ENCODE data around the gene CAMTA1.

CAMTA1 gene

GRCh38 chr1:6969762-6970161, 184.5 kb downstream of the CAMTA1 start:
- Histone ChIP-seq H3K27ac (no peak overlapping the region), H3K4me1 (peaks cover 24 to 92% (median 65%) of the 10 kb centered on the region in 10 experiments), H3K4me2 (peak overlapping the region in 9 of 11 experiments; percentile 83 to 98 (median 88); a peak in 19 of 22 replicates), H3K4me3 (no peak overlapping the region), H4K20me1 (0 out of 22 replicates have a peak, but pooled peaks cover 0 to 9% (median 0%) of the 10 kb centered on the region in 11 experiments), H3K27me3 (peaks cover 0 to 18% (median 0%) of the 10 kb centered on the region in 11 experiments; a peak in 3 of 22 replicates), H3K9ac (no peak overlapping the region), H3K36me3 (no peaks in the 10 kb centered on the region), H3K9me3 (replicated peaks in 1 of 11) (0 out of 22 replicates have a peak, but pooled peaks cover 0 to 4% (median 0%) of the 10 kb centered on the region in 11 experiments)
- TF ChIP-seq Cebpa-rat (IDR thresholded peaks at IDR 0.05), result no peak

DNA sequence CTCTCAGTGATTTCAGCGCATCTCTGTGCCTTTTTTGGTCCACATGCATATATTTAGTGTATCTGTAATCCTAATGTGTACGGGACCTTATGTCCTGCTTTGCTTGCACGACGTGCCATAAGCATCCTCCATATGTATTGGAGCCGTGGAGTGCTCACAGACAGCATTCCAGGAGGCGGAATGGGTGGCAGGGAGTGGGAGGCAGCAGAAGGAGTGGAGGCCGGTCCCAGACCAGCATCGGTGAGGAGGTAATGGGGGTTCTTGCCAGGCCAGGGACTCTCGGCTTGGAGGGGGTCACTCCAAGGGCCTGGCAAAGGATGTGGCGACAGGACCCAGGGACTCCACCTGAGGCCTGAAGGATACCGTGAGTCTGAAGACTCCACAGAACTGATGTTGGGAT, 185.0 kb downstream of the CAMTA1 start:
- 0 out of 22 replicates have a peak, but pooled peaks cover 0 to 4% (median 0%) of the 10 kb centered on the region in 11 experiments for H3K9me3 ChIP-seq (replicated peaks in 1 of 11)
- H3K4me3 ChIP-seq, result no peak overlapping the region
- H3K4me1 ChIP-seq, result peaks cover 24 to 87% (median 60%) of the 10 kb centered on the region in 10 experiments
- peaks cover 0 to 15% (median 0%) of the 10 kb centered on the region in 11 experiments; a peak in 3 of 22 replicates for H3K27me3 ChIP-seq
- H3K4me2 ChIP-seq, result peak overlapping the region in 6 of 11 experiments; percentile 6 to 97 (median 62); a peak in 10 of 22 replicates
- H4K20me1 ChIP-seq, result 0 out of 22 replicates have a peak, but pooled peaks cover 0 to 9% (median 0%) of the 10 kb centered on the region in 11 experiments
- no peak for TF ChIP-seq Cebpa-rat (IDR thresholded peaks at IDR 0.05)
- no peak overlapping the region for H3K9ac ChIP-seq
- H3K27ac ChIP-seq, result no peak overlapping the region
- H3K36me3 ChIP-seq, result no peaks in the 10 kb centered on the region

DNA sequence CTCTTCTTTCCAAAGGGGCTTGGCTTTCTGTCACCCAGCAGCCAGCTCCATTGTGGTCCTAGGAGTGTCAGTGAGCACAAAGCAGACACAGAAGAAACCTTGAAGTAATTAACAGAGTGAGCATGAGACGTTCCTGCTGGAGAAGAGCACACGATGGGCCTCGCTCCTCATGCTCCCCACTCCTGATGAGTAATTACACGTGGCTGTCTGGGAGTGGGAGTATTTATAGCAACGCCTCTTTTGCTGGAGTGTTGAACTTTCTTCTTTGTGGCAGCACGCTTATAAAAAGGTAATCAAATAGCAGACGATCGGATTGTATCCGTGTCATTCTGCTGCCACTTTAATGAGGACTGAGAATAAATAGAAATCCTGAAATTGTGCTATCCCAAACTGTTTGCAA, 185.8 kb downstream of the CAMTA1 start:
- Histone ChIP-seq H3K4me3 (no peak overlapping the region), H3K27ac (no peak overlapping the region), H3K9me3 (replicated peaks in 1 of 11) (peaks cover 0 to 4% (median 2%) of the 10 kb centered on the region in 11 experiments; a peak in 14 of 22 replicates), H3K36me3 (no peaks in the 10 kb centered on the region), H3K4me1 (peaks cover 24 to 79% (median 52%) of the 10 kb centered on the region in 10 experiments), H3K27me3 (peaks cover 0 to 14% (median 0%) of the 10 kb centered on the region in 11 experiments; a peak in 2 of 22 replicates), H3K9ac (no peak overlapping the region), H3K4me2 (peak overlapping the region in 5 of 11 experiments; percentile 23 to 97 (median 87); a peak in 6 of 22 replicates), H4K20me1 (0 out of 22 replicates have a peak, but pooled peaks cover 0 to 9% (median 0%) of the 10 kb centered on the region in 11 experiments)
- no peak for TF ChIP-seq Cebpa-rat (IDR thresholded peaks at IDR 0.05)

DNA sequence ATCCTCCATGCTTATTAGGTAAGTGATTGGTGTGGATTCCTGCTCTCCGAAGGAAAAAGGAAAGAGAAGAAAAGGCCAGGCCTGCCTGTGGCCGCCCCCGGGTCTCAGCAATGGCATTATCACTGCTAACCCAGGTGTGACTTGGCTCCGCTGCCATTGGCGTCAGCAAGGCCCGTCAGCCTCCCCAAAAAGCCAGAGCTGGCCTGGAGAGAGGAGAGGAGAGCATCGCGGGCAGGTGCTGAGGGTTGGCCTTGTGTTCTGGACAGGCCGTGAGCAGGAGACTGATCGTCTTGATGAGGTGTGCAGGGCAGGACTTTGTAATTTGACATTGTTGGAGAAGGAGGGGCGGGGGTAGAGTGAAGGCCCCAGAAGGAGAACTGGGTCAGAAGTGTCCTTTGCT, 186.4 kb downstream of the CAMTA1 start:
- H3K9ac ChIP-seq, result no peak overlapping the region
- 0 out of 22 replicates have a peak, but pooled peaks cover 0 to 9% (median 0%) of the 10 kb centered on the region in 11 experiments for H4K20me1 ChIP-seq
- peak overlapping the region in 4 of 11 experiments; percentile 37 to 87 (median 52); a peak in 5 of 22 replicates for H3K4me2 ChIP-seq
- H3K9me3 ChIP-seq (replicated peaks in 1 of 11), result peaks cover 6 to 11% (median 9%) of the 10 kb centered on the region in 11 experiments; a peak in 18 of 22 replicates
- peaks cover 0 to 14% (median 0%) of the 10 kb centered on the region in 11 experiments; a peak in 2 of 22 replicates for H3K27me3 ChIP-seq
- no peaks in the 10 kb centered on the region for H3K36me3 ChIP-seq
- H3K4me1 ChIP-seq, result peaks cover 24 to 73% (median 50%) of the 10 kb centered on the region in 10 experiments
- no peak overlapping the region for H3K27ac ChIP-seq
- TF ChIP-seq Cebpa-rat (IDR thresholded peaks at IDR 0.05), result no peak
- H3K4me3 ChIP-seq, result no peak overlapping the region

GRCh38 chr1:6972399-6972798, 187.1 kb downstream of the CAMTA1 start:
- TF ChIP-seq Cebpa-rat (IDR thresholded peaks at IDR 0.05), result no peak
- peaks cover 0 to 14% (median 0%) of the 10 kb centered on the region in 11 experiments; a peak in 2 of 22 replicates for H3K27me3 ChIP-seq
- no peak overlapping the region for H3K27ac ChIP-seq
- H3K36me3 ChIP-seq, result no peaks in the 10 kb centered on the region
- no peak overlapping the region for H3K4me3 ChIP-seq
- H3K9me3 ChIP-seq (replicated peaks in 1 of 11), result peaks cover 10 to 18% (median 15%) of the 10 kb centered on the region in 11 experiments; a peak in 19 of 22 replicates
- H3K9ac ChIP-seq, result no peak overlapping the region
- peaks cover 20 to 66% (median 43%) of the 10 kb centered on the region in 10 experiments for H3K4me1 ChIP-seq
- 0 out of 22 replicates have a peak, but pooled peaks cover 0 to 9% (median 0%) of the 10 kb centered on the region in 11 experiments for H4K20me1 ChIP-seq
- peak overlapping the region in 7 of 11 experiments; percentile 4 to 87 (median 37); a peak in 8 of 22 replicates for H3K4me2 ChIP-seq

- H3K27ac ChIP-seq, result no peak overlapping the region
- H3K36me3 ChIP-seq, result no peaks in the 10 kb centered on the region
- 0 out of 22 replicates have a peak, but pooled peaks cover 0 to 5% (median 0%) of the 10 kb centered on the region in 11 experiments for H4K20me1 ChIP-seq
- H3K9me3 ChIP-seq (replicated peaks in 1 of 11), result peaks cover 14 to 33% (median 25%) of the 10 kb centered on the region in 11 experiments; a peak in 19 of 22 replicates
- H3K4me3 ChIP-seq, result no peak overlapping the region
- H3K4me1 ChIP-seq, result peaks cover 0 to 35% (median 13%) of the 10 kb centered on the region in 10 experiments; a peak in 11 of 20 replicates
- H3K4me2 ChIP-seq, result no peak overlapping the region
- H3K27me3 ChIP-seq, result no peaks in the 10 kb centered on the region
- no peak overlapping the region for H3K9ac ChIP-seq
- TF ChIP-seq Cebpa-rat (IDR thresholded peaks at IDR 0.05), result no peak
These were observed 190.2 kb downstream of the CAMTA1 start for GRCh38 chr1:6975331-6976043.

GRCh38 chr1:6976044-6976375, 190.8 kb downstream of the CAMTA1 start:
- peaks cover 0 to 30% (median 11%) of the 10 kb centered on the region in 10 experiments; a peak in 11 of 20 replicates for H3K4me1 ChIP-seq
- no peaks in the 10 kb centered on the region for H3K36me3 ChIP-seq
- peaks cover 18 to 38% (median 30%) of the 10 kb centered on the region in 11 experiments; a peak in 19 of 22 replicates for H3K9me3 ChIP-seq (replicated peaks in 1 of 11)
- no peak for TF ChIP-seq Cebpa-rat (IDR thresholded peaks at IDR 0.05)
- H3K9ac ChIP-seq, result no peak overlapping the region
- no peak overlapping the region for H3K27ac ChIP-seq
- H3K4me2 ChIP-seq, result no peak overlapping the region
- H3K4me3 ChIP-seq, result no peak overlapping the region
- H3K27me3 ChIP-seq, result no peaks in the 10 kb centered on the region
- H4K20me1 ChIP-seq, result no peaks in the 10 kb centered on the region

- Histone ChIP-seq H3K4me1 (no peaks in the 10 kb centered on the region), H3K4me3 (no peak overlapping the region), H3K4me2 (no peak overlapping the region), H3K27ac (no peak overlapping the region), H3K36me3 (no peaks in the 10 kb centered on the region), H4K20me1 (no peaks in the 10 kb centered on the region), H3K9me3 (replicated peaks in 1 of 11) (peaks cover 18 to 40% (median 31%) of the 10 kb centered on the region in 11 experiments; a peak in 19 of 22 replicates), H3K9ac (no peak overlapping the region), H3K27me3 (no peaks in the 10 kb centered on the region)
- TF ChIP-seq Cebpa-rat (IDR thresholded peaks at IDR 0.05), result no peak
These were observed 193.9 kb downstream of the CAMTA1 start for GRCh38 chr1:6979003-6979613.

GRCh38 chr1:6981595-6981994, 196.3 kb downstream of the CAMTA1 start:
- TF ChIP-seq Cebpa-rat (IDR thresholded peaks at IDR 0.05), result no peak
- Histone ChIP-seq H3K9ac (no peak overlapping the region), H3K27me3 (no peaks in the 10 kb centered on the region), H3K36me3 (no peaks in the 10 kb centered on the region), H4K20me1 (no peaks in the 10 kb centered on the region), H3K27ac (no peak overlapping the region), H3K4me1 (no peaks in the 10 kb centered on the region), H3K4me3 (no peak overlapping the region), H3K4me2 (no peak overlapping the region), H3K9me3 (replicated peaks in 1 of 11) (peaks cover 13 to 32% (median 23%) of the 10 kb centered on the region in 11 experiments; a peak in 19 of 22 replicates)

Measured in BLaER1 treated with 17β-estradiol and CSF1 and Interleukin-3, amounts not matched to agents 10 nM and 100 nM (cell line).